Peyer's patch (tissue), 4 donors: ENCODE measurements around the gene RASGRP2.
"Not testable (repeated sequence)": the region's sequence is repeated elsewhere in the genome, so short reads cannot be mapped to it uniquely, and the experiment has no call there.

Experiments
- POLR2A ChIP-seq, 2 donors: fragments of 450-650 bp; IDR thresholded peaks; one replicate each; pipeline ENCODE4 v1.5.1; 2017; ENCODE audit warnings: antibody characterized with exemption in 2 of 2, mild to moderate bottlenecking in 2 of 2, moderate library complexity in 2 of 2
- TF ChIP-seq, protein P1 (sequence below), 6 experiments: fragments of 450-650 bp in 4 of 6; fragments of 200-600 bp in 2 of 6; sonication (generic) in 1 of 6; IDR thresholded peaks; one replicate each; pipeline ENCODE4 v1.5.1; 2017 to 2019; ENCODE audit warnings: antibody characterized with exemption in 6 of 6, mild to moderate bottlenecking in 3 of 6, moderate library complexity in 1 of 6

DNA sequence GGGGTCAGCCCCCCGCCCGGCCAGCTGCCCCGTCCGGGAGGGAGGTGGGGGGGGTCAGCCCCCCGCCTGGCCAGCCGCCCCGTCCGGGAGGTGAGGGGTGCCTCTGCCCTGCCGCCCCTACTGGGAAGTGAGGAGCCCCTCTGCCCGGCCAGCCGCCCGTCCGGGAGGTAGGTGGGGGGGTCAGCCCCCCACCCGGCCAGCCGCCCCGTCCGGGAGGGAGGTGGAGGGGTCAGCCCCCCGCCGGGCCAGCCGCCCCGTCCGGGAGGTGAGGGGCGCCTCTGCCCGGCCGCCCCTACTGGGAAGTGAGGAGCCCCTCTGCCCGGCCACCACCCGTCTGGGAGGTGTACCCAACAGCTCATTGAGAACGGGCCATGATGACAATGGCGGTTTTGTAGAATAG, 42.0 kb downstream of the RASGRP2 start:
- TF ChIP-seq, protein P1, sequence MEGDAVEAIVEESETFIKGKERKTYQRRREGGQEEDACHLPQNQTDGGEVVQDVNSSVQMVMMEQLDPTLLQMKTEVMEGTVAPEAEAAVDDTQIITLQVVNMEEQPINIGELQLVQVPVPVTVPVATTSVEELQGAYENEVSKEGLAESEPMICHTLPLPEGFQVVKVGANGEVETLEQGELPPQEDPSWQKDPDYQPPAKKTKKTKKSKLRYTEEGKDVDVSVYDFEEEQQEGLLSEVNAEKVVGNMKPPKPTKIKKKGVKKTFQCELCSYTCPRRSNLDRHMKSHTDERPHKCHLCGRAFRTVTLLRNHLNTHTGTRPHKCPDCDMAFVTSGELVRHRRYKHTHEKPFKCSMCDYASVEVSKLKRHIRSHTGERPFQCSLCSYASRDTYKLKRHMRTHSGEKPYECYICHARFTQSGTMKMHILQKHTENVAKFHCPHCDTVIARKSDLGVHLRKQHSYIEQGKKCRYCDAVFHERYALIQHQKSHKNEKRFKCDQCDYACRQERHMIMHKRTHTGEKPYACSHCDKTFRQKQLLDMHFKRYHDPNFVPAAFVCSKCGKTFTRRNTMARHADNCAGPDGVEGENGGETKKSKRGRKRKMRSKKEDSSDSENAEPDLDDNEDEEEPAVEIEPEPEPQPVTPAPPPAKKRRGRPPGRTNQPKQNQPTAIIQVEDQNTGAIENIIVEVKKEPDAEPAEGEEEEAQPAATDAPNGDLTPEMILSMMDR (IDR thresholded peaks at IDR 0.05): not testable (repeated sequence)
- TF ChIP-seq POLR2A (IDR thresholded peaks at IDR 0.05): not testable (repeated sequence)
